Gastrocnemius medialis (tissue), 4 donors: Measurements from ENCODE around the gene CYP4F22.

ENCODE experiments used
- POLR2A ChIP-seq, 2 donors: fragments of 450-650 bp; IDR thresholded peaks; one replicate each; pipeline ENCODE4 v1.6.1; 2017; ENCODE audit warnings: antibody characterized with exemption in 2 of 2, mild to moderate bottlenecking in 2 of 2, moderate library complexity in 2 of 2
- TF ChIP-seq, protein P1 (sequence below), 5 experiments: fragments of 450-650 bp in 3 of 5; fragments of 200-600 bp in 2 of 5; sonication (generic) in 2 of 5; IDR thresholded peaks in 4 of 5; conservative IDR thresholded peaks in 1 of 5; 1 replicate in 4 of 5; 2 replicates in 1 of 5; pipeline ENCODE4 v1.5.1; 2016 to 2019; ENCODE audit warnings: antibody characterized with exemption in 5 of 5, mild to moderate bottlenecking in 3 of 5, moderate library complexity in 3 of 5

DNA sequence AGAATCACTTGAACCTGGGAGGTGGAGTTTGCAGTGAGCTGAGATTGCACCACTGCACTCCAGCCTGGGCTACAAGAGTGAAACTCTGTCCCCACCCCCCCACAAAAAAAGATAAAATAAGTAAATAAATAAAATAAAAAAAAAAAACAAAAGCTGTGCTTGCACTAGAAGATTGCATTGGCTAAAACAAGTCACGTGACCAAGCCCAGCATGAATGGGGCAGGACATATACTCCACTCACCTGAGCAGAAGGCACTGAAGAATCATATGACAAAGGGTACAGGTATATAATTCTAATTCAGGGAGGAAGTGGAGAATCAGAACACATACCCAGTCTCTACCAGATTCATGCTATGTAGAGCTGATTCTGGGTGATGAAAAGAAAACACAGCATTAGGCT, 36.6 kb downstream of the CYP4F22 start:
- TF ChIP-seq, protein P1, sequence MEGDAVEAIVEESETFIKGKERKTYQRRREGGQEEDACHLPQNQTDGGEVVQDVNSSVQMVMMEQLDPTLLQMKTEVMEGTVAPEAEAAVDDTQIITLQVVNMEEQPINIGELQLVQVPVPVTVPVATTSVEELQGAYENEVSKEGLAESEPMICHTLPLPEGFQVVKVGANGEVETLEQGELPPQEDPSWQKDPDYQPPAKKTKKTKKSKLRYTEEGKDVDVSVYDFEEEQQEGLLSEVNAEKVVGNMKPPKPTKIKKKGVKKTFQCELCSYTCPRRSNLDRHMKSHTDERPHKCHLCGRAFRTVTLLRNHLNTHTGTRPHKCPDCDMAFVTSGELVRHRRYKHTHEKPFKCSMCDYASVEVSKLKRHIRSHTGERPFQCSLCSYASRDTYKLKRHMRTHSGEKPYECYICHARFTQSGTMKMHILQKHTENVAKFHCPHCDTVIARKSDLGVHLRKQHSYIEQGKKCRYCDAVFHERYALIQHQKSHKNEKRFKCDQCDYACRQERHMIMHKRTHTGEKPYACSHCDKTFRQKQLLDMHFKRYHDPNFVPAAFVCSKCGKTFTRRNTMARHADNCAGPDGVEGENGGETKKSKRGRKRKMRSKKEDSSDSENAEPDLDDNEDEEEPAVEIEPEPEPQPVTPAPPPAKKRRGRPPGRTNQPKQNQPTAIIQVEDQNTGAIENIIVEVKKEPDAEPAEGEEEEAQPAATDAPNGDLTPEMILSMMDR (IDR thresholded peaks at IDR 0.05 in 4 of 5, conservative IDR thresholded peaks at IDR 0.05 in 1 of 5) = no peak
- no peak for TF ChIP-seq POLR2A (IDR thresholded peaks at IDR 0.05)
